Trophoblast cell (in vitro differentiated cells and primary cell): ENCODE results near the gene GCHFR.

Source experiments
- DNase-seq, 2 donors: peaks; one replicate each; pipeline ENCODE4 v3.0.0-alpha.2; 2016
- H2AFZ ChIP-seq: 2 replicates; pipeline ENCODE4 v1.6.1; 2013; ENCODE audit warnings: low read length, moderate library complexity, mild to moderate bottlenecking; ENCODE audit not compliant: insufficient read depth, poor library complexity
- H2AK5ac ChIP-seq: 2 replicates; pipeline ENCODE4 v1.6.1; 2013; ENCODE audit warnings: mild to moderate bottlenecking, low read length
- H2BK120ac ChIP-seq: 2 replicates; pipeline ENCODE4 v1.6.1; 2013; ENCODE audit warnings: low read length, mild to moderate bottlenecking, moderate library complexity; ENCODE audit not compliant: insufficient read depth, poor library complexity
- H2BK12ac ChIP-seq: 2 replicates; pipeline ENCODE4 v1.6.1; 2013; ENCODE audit warnings: mild to moderate bottlenecking, low read length, moderate library complexity
- H2BK5ac ChIP-seq: 2 replicates; pipeline ENCODE4 v1.6.1; 2013; ENCODE audit warnings: low read length, low read depth, moderate library complexity, mild to moderate bottlenecking; ENCODE audit not compliant: poor library complexity
- H3K14ac ChIP-seq: 2 replicates; pipeline ENCODE4 v1.6.1; 2013; ENCODE audit warnings: mild to moderate bottlenecking, low read length
- H3K18ac ChIP-seq: 2 replicates; pipeline ENCODE4 v1.6.1; 2013; ENCODE audit warnings: mild to moderate bottlenecking, low read length
- H3K23ac ChIP-seq: 2 replicates; pipeline ENCODE4 v1.6.1; 2013; ENCODE audit warnings: low read length
- H3K27ac ChIP-seq: 2 replicates; pipeline ENCODE4 v1.5.1; 2013; ENCODE audit warnings: low read depth, mild to moderate bottlenecking, inconsistent platforms, low read length, moderate library complexity
- H3K27me3 ChIP-seq: 2 replicates; pipeline ENCODE4 v1.6.1; 2013; ENCODE audit warnings: inconsistent platforms, mild to moderate bottlenecking, low read length, moderate library complexity; ENCODE audit not compliant: insufficient read depth
- H3K36me3 ChIP-seq, 2 experiments: 1 replicate in 1 of 2; 2 replicates in 1 of 2; pipeline ENCODE4 v1.6.1; 2013; ENCODE audit warnings: low read length in 2 of 2, mild to moderate bottlenecking in 2 of 2, moderate library complexity in 1 of 2; ENCODE audit not compliant: insufficient read depth in 2 of 2, control insufficient read depth in 1 of 2
- H3K4ac ChIP-seq: 2 replicates; pipeline ENCODE4 v1.6.1; 2013; ENCODE audit warnings: low read depth, mild to moderate bottlenecking, low read length, moderate library complexity
- H3K4me1 ChIP-seq, 2 experiments: 1 replicate in 1 of 2; 2 replicates in 1 of 2; pipeline ENCODE4 v1.6.1; 2013; ENCODE audit warnings: low read length in 2 of 2, mild to moderate bottlenecking in 2 of 2, moderate library complexity in 1 of 2; ENCODE audit not compliant: insufficient read depth in 2 of 2, control insufficient read depth in 1 of 2
- H3K4me2 ChIP-seq: 2 replicates; pipeline ENCODE4 v1.6.1; 2013; ENCODE audit warnings: inconsistent platforms, mild to moderate bottlenecking, low read length, moderate library complexity
- H3K4me3 ChIP-seq: 2 replicates; pipeline ENCODE4 v1.5.1; 2013; ENCODE audit warnings: mild to moderate bottlenecking, low read depth, low read length, inconsistent platforms
- H3K79me1 ChIP-seq: one replicate; pipeline ENCODE4 v1.6.1; 2013; ENCODE audit warnings: low read length
- H3K79me2 ChIP-seq: 2 replicates; pipeline ENCODE4 v1.6.1; 2013; ENCODE audit warnings: low read length, mild to moderate bottlenecking; ENCODE audit not compliant: control insufficient read depth, insufficient read depth, poor library complexity
- H3K9ac ChIP-seq: 2 replicates; pipeline ENCODE4 v1.6.1; 2013; ENCODE audit warnings: mild to moderate bottlenecking, low read length
- H3K9me3 ChIP-seq: 2 replicates; pipeline ENCODE4 v1.6.1; 2013; ENCODE audit warnings: low read depth, mild to moderate bottlenecking, control low read depth, inconsistent platforms, low read length; ENCODE audit not compliant: insufficient read depth
- H4K12ac ChIP-seq: 2 replicates; pipeline ENCODE4 v1.6.1; 2013; ENCODE audit warnings: low read depth, mild to moderate bottlenecking, low read length, moderate library complexity
- H4K8ac ChIP-seq: 2 replicates; pipeline ENCODE4 v1.6.1; 2013; ENCODE audit warnings: low read depth, mild to moderate bottlenecking, low read length, moderate library complexity
- H4K91ac ChIP-seq: one replicate; pipeline ENCODE4 v1.6.1; 2013; ENCODE audit warnings: low read depth, mild to moderate bottlenecking, low read length, moderate library complexity
- WGBS: extraction: QIAGEN DNeasy Blood & Tissue Kit; methylation state at CpG from one replicate; pipeline ENCODE4 v1.1.7; 2013; ENCODE audit warnings: missing lambda C conversion rate; ENCODE audit not compliant: insufficient read length, insufficient coverage; ENCODE audit errors: extremely low coverage; 5-methylcytosine and 5-hydroxymethylcytosine counted together

Gene GCHFR

DNA sequence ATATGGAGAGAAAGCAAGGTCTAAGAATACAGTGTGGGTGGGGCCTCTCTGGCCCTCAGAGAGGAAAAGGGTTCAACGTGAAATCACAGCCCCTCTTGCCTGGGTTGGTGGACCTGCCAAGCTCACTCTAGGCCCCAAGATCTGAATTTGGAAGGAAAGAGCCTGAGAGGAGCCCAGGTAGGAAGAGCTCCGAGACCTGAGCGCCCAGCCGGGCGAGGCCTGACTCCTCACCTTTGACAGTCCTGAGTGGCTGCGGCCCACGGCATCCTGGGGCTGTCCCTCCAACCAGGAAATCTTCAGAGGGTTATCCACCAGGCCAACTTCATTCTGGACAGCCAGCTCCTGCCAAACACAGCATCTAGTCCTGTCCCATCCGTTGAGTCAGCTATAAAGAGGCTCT is 9.6 kb downstream of the GCHFR start:
- Histone ChIP-seq H4K12ac (no peak overlapping the region), H4K8ac (no peak overlapping the region), H3K36me3 (peaks cover 55 to 59% of the 10 kb centered on the region in 2 experiments), H3K27me3 (no peaks in the 10 kb centered on the region), H3K9me3 (peaks cover 2% of the 10 kb centered on the region), H3K4me3 (no peak overlapping the region), H3K23ac (no peak overlapping the region), H3K79me1 (no peaks in the 10 kb centered on the region), H3K4me1 (no peaks in the 10 kb centered on the region), H2AK5ac (no peak overlapping the region), H3K27ac (no peak overlapping the region), H3K79me2 (no peaks in the 10 kb centered on the region), H3K18ac (no peak overlapping the region), H3K9ac (no peak overlapping the region), H2BK120ac (no peak overlapping the region), H2BK12ac (no peak overlapping the region), H3K14ac (no peak overlapping the region), H3K4me2 (no peak overlapping the region), H4K91ac (no peak overlapping the region), H2AFZ (no peak overlapping the region), H2BK5ac (no peak overlapping the region), H3K4ac (no peak overlapping the region)
- no peak for DNase-seq
- no CpG with 5 or more reads among the region's 8 CpGs for WGBS

DNA sequence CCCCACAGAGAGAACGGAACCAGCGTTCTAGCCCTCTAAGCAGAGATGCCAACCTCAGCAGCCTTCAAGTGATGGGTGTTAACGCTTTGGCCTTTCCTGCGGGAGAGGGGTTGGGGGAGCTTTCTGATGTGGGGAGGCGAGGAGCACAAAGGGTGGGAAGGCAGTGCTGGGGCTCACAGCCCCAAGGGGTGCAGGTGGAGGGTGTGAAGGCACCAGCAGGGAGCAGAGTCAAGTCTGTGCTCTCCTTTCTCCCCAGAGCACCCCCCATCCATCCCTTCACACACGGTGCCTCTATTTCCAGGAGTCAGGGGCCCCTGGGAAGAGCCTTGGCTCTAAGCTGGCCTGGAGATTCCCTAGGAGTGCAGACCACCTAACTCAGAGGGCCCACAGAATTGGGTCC is 10.0 kb downstream of the GCHFR start:
- Histone ChIP-seq H2AK5ac (no peak overlapping the region), H2BK5ac (no peak overlapping the region), H2BK120ac (no peak overlapping the region), H3K9me3 (peaks cover 2% of the 10 kb centered on the region), H3K18ac (no peak overlapping the region), H3K23ac (no peak overlapping the region), H3K14ac (no peak overlapping the region), H2AFZ (no peak overlapping the region), H4K91ac (no peak overlapping the region), H2BK12ac (no peak overlapping the region), H3K36me3 (peaks cover 53 to 59% of the 10 kb centered on the region in 2 experiments), H4K8ac (no peak overlapping the region), H3K79me2 (no peaks in the 10 kb centered on the region), H3K4ac (no peak overlapping the region), H3K79me1 (no peaks in the 10 kb centered on the region), H3K9ac (no peak overlapping the region), H3K4me1 (no peaks in the 10 kb centered on the region), H4K12ac (no peak overlapping the region), H3K27me3 (no peaks in the 10 kb centered on the region), H3K4me2 (no peak overlapping the region), H3K4me3 (no peak overlapping the region), H3K27ac (no peak overlapping the region)
- WGBS, result no CpG with 5 or more reads among the region's 6 CpGs
- DNase-seq, result no peak

DNA sequence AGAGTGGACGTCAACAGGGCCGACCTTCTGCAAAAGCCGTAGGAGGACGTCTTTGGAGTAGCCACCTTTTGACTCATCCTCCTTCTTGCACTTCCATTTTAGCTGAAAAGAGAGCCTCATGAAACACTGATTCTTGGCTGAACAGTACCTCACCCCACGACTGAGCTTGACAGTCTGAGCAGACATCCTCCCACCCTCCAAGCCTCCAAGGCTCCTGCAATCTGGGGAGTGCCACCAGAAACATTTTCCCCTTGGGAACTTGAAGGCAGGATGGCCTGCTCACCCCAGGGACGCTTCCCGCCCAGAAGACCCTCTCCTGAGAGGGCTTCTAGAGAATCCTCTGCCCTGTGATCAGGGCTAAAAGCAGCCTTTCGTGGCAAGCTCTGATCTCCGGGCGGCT is 11.1 kb downstream of the GCHFR start:
- Histone ChIP-seq H3K36me3 (peaks cover 62% of the 10 kb centered on the region in 2 experiments), H3K9me3 (peaks cover 2% of the 10 kb centered on the region), H3K14ac (no peak overlapping the region), H2AK5ac (no peak overlapping the region), H3K18ac (no peak overlapping the region), H4K91ac (no peak overlapping the region), H3K27ac (no peak overlapping the region), H2BK5ac (no peak overlapping the region), H3K4ac (no peak overlapping the region), H2AFZ (no peak overlapping the region), H2BK12ac (no peak overlapping the region), H3K4me2 (no peak overlapping the region), H3K4me1 (no peaks in the 10 kb centered on the region), H3K27me3 (no peaks in the 10 kb centered on the region), H2BK120ac (no peak overlapping the region), H4K8ac (no peak overlapping the region), H3K4me3 (no peak overlapping the region), H3K23ac (no peak overlapping the region), H4K12ac (no peak overlapping the region), H3K79me1 (no peaks in the 10 kb centered on the region), H3K9ac (no peak overlapping the region), H3K79me2 (no peaks in the 10 kb centered on the region)
- DNase-seq, result no peak
- no CpG with 5 or more reads among the region's 10 CpGs for WGBS

DNA sequence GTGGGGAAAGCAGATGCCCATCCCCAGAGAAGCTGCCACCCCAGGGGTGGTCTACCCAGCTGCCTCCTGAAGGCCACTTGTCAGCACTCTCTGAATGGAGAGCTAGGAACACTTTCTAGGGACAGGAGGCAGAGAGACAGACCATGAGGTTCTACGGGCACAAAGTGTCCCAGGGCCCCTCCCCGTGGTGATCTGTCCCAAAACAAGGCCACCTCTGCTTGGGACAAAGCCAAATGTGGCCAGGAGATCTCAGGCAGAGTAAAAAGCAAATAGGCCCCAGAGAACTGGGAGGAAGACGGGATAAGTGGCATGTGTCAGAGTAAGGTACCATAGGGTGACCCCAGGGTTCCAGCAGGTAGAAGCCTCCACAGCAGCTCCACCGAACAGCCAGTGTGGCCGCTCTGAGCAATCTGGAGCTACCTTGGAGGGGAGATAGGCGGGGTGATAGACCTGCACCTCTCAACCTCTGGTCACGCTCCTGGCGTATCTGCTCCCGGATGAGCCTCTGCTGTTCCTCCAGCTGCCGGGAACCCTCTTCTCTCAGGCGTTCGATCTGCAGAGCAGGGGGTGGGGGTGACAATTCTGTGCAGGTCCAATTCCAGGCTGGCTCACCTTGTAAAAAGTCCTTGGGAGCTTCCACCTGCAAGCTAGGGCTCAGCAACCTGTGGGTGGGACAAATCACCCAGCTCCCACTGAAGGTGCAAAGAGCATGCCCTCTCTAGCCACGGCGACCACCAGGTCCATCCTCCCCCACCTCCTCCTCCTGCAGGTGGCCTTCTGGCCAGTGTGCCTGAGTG is 12.1 kb downstream of the GCHFR start:
- no peak overlapping the region for H3K14ac ChIP-seq
- no peaks in the 10 kb centered on the region for H3K27me3 ChIP-seq
- no CpG with 5 or more reads among the region's 14 CpGs for WGBS
- no peak for DNase-seq
- no peak overlapping the region for H3K4ac ChIP-seq
- no peak overlapping the region for H4K8ac ChIP-seq
- peaks cover 2% of the 10 kb centered on the region for H3K9me3 ChIP-seq
- H2BK12ac ChIP-seq, result no peak overlapping the region
- no peaks in the 10 kb centered on the region for H3K79me2 ChIP-seq
- no peak overlapping the region for H2AK5ac ChIP-seq
- no peak overlapping the region for H3K18ac ChIP-seq
- H3K4me3 ChIP-seq, result no peak overlapping the region
- no peak overlapping the region for H4K12ac ChIP-seq
- H3K4me2 ChIP-seq, result no peak overlapping the region
- no peak overlapping the region for H3K9ac ChIP-seq
- H3K27ac ChIP-seq, result no peak overlapping the region
- H3K23ac ChIP-seq, result no peak overlapping the region
- H3K79me1 ChIP-seq, result no peaks in the 10 kb centered on the region
- H2AFZ ChIP-seq, result no peak overlapping the region
- no peak overlapping the region for H4K91ac ChIP-seq
- H3K36me3 ChIP-seq, result peaks cover 59 to 63% of the 10 kb centered on the region in 2 experiments
- no peak overlapping the region for H2BK120ac ChIP-seq
- no peaks in the 10 kb centered on the region for H3K4me1 ChIP-seq
- no peak overlapping the region for H2BK5ac ChIP-seq
